Stimulated activated CD4-positive, alpha-beta T cell treated with anti-CD3 and anti-CD28 coated beads, Interleukin-15, amount 100 ng/mL, for 1 hour (primary cell): Measurements from ENCODE around the gene XRCC6.
"Not testable (repeated sequence)": the region's sequence is repeated elsewhere in the genome, so short reads cannot be mapped to it uniquely, and the experiment has no call there.

Experiments
- DNase-seq, 2 donors: peaks; one replicate each; pipeline ENCODE4 v3.0.0-alpha.2; 2020; ENCODE audit warnings: low read depth in 1 of 2, low spot score in 1 of 2

The XRCC6 gene

DNA sequence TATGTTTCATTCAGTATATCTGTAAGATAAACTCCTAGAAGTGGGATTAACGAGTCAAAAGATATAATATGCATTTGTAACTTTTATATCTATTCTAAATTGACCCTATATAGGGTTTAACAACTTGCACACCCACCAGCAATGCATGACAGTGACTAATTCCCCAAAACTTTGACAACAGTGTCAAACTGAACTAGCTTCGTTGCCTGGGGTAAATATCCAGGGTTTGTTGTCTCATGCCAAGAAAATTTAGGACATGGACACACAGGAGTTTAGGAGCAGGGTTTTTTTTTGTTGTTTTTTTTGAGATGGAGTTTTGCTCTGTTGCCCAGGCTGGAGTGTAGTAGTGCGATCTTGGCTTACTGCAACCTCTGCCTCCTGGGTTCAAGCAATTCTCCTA lies 62.5 kb downstream of the XRCC6 start:
- DNase-seq, result no peak

DNA sequence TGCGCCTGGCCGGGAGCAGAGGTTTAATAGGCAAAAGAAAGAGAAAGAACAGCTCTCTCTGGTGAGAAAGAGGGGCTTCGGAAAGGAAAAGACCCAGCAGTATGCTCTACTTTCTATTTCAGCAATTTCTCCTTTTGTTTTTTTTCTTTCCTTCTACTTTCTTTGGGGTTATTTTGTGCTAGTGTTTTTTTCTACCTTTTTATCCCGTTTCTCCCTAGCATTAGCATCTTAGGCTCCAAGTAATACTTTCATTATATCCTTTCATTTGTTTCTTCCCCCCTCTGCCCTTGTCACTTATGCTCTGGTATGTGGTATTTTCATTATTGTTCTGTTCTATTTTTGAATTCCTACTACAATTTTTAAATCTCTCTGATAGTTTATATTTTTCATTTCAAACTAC lies 63.1 kb downstream of the XRCC6 start:
- DNase-seq, result no peak

DNA sequence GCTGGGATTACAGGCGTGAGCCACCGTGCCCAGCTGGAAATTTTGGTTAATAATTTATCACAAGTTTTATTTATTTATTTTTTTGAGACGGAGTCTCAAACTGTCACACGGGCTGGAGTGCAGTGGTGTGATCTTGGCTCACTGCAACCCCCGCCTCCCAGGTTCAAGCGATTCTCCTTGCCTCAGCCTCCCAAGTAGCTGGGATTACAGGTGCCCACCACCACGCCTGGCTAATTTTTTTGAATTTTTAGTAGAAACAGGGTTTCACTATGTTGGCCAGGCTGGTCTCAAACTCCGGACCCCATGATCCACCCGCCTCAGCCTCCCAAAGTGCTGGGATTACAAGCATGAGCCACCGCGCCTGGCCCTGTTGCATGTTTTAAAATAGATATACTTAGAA lies 65.8 kb downstream of the XRCC6 start:
- not testable (repeated sequence) for DNase-seq

DNA sequence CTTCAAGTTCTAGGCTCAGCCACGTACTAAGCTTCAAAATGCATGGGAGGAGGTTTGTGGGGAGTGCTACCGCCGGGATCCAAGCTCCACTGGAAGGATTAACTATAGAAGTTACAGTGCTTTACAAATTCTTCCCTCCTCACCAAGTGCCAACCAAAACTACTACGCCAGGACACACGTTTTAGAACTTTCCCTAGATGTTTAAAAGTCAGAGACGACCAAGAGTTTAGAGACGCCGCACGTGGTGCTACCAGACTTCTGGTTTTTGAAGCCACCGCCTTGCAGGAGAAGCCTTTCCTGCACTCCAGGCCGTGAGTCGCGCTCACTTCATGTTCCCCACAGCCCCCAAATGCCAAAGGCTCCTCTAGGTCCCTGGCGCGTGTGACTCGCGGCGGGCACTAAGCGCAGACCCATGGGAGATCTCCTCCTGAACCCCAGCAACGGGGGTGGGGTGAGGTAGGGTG lies 66.8 kb downstream of the XRCC6 start:
- DNase-seq, result no peak

DNA sequence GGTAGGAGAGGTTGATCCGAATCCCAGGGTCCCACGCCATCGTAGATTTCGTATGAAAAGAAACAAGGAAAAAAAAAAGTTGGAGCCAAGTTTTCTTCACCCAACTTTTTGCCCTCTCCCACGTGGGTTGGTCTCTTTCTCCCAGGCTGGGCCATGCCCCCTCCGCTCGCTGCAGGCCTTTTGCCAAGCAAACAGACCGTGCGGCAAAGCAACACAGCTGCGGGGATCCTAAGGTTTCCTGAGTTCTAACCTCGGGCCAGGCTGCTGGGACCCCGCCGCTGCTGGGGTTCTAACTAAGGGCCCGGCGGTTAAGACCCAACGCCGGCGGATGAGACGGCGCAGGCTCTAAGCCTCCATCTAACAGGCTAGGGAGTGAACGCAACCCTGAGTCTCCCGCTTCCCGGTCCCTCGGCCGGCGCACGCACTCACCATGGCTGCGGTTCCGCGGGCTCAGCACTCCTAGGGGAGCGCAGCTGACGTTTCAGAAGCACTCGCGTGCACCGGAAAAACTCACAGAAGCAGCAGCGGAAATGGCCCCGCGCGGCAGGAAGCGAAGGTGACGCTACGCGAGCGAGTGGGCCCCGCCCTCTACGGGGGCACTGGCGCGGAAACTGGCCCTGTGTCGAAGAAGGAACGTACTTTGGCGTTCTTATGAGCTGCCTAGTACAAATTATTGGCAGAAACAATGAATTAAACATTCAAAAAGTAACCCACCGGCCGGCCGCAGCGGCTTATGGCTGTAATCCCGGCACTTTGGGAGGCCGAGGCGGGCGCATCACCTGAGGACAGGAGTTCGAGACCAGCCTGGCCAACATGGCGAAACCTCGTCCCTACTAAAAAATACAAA lies 67.5 kb downstream of the XRCC6 start, which contains the start of gene SNU13:
SNU13 (minus strand) TSS at position 503 of the 847 bp plus-strand sequence; CDS start at position 432, 71 bp downstream.
- peak; percentile 83 to 84 for DNase-seq

DNA sequence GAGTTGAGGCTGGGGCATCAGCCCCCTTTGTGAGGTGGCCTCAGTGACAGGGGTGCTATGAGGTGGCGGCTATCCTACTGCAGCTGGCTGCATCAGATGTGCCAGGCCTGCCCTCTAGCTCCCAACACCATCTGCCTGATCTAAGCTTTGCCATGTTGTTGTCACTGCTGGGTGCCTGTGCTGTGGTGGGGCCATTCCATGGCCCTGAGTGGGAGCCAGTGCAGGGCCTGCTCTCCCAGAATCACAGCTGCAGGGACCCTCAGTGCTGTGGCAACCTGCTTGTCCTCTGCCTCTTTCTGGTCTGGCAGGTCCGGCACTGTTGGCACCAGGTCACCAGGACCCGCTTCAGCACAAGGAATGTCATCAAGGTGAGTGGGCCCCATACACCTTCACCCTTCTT lies 69.4 kb downstream of the XRCC6 start:
- DNase-seq, result no peak

DNA sequence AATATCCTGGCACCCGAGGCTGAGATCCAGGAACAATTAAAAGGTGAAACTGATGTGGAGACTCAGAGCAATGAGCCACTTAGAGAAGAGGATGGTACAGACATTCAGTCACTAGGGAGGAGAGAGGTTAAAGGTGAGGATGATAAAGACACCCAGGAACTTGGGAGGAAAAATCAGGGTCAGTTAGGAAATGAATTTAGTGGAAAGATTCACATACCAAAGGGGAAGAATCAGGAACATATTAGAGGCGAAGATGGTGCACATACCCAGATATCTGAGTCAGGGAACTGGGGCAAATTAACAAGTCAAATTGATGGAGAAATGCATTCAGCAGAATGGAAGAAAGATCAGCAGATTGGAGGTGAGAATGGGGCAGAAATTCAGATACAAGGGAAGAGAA lies 74.1 kb downstream of the XRCC6 start:
- no peak for DNase-seq

DNA sequence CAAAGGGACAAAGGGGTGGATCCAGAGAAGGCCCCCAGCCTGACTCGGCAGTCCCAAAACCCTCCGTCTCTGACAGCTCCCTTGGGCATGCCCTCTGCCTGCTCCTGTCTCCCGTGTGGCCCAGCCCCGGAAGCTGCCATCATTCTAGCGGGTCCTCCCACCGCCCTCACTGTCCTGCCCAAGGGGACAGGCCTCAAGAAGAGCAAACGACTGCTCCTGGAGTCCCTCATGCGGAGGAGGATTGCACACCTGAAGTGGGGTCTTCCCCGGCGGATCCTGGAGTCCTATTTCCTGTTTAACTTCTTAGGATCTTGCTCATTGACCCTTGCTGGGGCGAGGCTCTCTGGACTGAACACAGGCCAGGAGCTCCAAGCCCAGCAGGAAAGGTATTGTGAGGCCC lies 75.6 kb downstream of the XRCC6 start:
- DNase-seq, result no peak

DNA sequence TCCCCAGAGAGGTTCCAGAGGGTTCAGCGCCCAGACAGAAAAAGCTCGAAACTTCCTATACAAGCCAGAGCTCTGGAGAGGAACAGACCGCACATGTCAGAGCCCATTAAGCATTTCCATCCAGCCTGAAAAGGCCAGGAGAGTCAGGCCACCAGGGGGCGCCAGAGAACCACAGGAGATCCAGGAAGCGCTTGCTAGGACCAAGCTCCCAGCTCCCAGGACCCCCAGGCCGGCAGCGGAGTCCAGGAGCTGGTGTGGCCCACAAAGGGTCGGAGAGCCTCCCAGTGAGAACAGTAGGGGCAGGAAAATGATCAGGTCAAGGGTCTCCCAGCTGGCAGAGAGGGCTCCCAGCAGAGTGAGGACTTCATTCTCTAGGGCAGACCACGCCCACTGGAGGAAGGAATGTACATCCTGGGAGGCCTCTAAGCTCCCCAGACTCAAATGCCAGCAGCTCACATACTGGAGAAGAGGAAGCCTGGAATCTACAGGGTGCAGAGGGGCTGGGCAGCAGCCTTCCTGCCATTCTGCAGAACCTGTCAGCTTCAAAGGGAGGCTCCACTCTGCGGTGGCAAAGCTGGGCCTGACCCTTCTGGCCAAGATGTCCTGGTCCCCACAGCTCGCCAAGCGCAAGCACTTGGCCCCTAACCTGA lies 76.2 kb downstream of the XRCC6 start:
- DNase-seq, result peak; percentile 83 to 92

DNA sequence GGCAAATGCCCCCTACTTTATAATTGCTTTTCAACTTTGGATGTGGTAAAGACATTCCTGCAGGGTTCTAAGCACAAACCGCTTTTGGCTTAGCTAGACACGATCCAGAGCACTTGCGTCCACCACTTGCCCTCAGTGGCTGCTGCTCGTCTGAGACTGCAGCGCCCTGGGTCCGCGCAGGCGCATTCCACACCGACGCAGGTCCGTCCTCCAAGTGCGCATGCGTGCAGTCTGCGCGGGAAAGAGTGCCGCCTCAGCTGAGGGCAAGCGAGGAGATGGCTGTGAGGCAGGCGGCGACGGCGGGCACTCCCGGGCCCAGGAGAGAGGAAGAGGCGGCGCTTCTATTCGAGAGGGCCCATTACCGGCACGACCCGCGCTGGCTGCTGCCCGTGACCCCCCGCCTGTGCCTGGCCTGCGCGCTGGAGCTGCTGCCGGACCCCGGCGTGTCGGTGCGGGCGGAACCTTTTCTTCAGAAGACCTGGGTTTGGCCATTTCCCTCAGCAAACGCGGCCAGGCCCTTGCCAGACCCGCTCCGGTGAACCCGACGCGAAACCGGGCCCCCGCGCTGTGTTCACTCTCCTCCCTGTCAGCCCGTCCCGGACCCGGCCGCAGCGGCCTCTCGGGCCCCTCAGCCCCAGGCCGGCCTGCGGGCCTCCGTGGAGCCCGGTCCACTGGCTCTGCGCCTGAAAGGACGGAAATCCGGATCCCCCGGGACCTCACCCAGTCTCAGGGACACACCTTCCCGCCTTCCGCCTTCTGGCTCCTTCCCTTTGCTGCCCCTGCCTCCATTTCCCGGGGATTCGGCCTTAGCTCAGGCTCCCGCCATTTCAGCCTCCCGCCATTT lies 78.4 kb downstream of the XRCC6 start, which contains the start of gene MEI1:
MEI1 (plus strand) TSS at position 240 of the 844 bp plus-strand sequence; CDS start at position 276, 36 bp downstream.
- peak; percentile 85 to 89 for DNase-seq

DNA sequence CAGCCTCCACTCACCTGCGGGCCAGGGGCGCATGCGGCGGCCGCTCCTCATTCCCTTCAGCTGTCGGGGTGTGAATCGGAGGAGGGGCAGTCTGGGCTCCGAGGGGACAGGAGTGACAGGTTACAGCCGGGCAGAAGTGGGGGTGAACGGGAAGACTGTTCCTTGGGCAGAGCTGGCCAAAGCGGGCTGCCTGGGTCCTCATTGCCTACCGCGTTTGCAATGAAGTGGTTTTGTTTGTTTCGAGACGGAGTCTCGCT lies 78.9 kb downstream of the XRCC6 start:
- no peak for DNase-seq

DNA sequence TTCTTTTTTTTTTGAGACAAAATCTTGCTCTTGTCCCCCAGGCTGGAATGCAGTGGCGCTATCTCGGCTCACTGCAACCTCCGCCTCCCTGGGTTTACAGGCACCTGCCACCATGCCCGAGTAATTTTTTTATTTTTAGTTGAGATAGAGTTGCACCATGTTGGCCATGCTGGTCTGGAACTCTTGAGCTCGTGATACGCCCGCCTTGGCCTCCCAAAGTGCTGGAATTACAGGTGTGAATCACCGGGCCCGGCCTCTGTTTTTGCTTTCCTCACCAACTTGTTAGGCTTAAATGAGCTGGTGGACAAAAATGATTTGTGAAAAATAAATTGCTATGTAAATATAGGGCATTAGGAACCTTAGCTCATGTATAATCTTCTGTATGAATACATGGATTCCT lies 81.7 kb downstream of the XRCC6 start:
- DNase-seq, result no peak

DNA sequence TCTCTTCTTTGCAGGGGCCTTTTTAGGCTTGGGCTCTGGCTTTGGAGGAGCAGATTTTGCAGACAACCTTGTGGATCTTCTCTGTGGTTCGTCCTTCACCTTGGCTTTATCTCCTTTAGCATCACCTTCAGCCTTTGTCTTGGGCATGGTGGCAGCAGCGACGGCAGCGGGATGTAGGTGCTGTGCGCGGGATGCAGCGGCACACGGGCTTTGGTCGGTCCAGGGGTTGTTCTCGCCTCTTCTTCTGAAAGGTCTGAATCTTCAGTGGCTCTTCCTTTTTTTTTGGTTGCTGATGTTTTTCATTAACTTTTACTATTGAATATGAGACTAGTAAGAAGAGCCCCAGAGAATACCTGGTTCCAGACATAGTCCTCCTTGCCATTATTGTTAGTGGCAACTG lies 88.2 kb downstream of the XRCC6 start:
- DNase-seq, result no peak

DNA sequence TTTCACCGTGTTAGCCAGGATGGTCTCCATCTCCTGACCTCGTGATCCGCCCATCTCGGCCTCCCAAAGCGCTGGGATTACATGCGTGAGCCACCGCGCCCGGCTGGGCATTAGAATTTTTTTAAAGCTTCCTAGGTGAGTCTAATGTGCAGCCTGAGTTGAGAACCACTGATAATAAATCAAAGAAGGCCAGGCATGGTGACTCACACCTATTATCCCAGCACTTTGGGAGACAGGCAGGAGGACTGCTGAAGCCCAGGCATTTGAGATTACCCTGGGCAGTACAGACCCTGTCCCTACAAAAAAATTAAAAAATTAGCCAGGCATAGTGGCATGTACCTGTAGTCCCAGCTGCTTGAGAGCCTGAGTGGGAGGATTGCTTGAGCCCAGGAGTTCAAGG lies 91.9 kb downstream of the XRCC6 start:
- no peak for DNase-seq
